ENCODE data around the gene CLEC6A.
"Not testable (repeated sequence)": the region's sequence is repeated elsewhere in the genome, so short reads cannot be mapped to it uniquely, and the experiment has no call there.

The CLEC6A gene

GRCh38 chr12:8496074-8496473, 40.3 kb downstream of the CLEC6A start:
- not testable (repeated sequence) for DNase-seq

GRCh38 chr12:8499616-8500015, 43.9 kb downstream of the CLEC6A start:
- no peak for DNase-seq

GRCh38 chr12:8501720-8502119, 46.0 kb downstream of the CLEC6A start:
- DNase-seq, result no peak

- no peak for DNase-seq
Measured at GRCh38 chr12:8504351-8504750, 48.6 kb downstream of the CLEC6A start.

- DNase-seq, result no peak
Measured at GRCh38 chr12:8507596-8507995, 51.8 kb downstream of the CLEC6A start.

GRCh38 chr12:8508223-8508622, 52.5 kb downstream of the CLEC6A start:
- no peak for DNase-seq

GRCh38 chr12:8508910-8509841, 53.4 kb downstream of the CLEC6A start:
- no peak for DNase-seq

- DNase-seq, result no peak
Measured at GRCh38 chr12:8513256-8513655, 57.5 kb downstream of the CLEC6A start, which contains the start of gene CLEC4D. Gene CLEC4D, plus strand, starts transcription at chr12:8513503. Its CDS starts 230 bp downstream, at chr12:8513733.

GRCh38 chr12:8517971-8518370, 62.2 kb downstream of the CLEC6A start:
- DNase-seq, result no peak

GRCh38 chr12:8519171-8519570, 63.4 kb downstream of the CLEC6A start:
- no peak for DNase-seq

GRCh38 chr12:8527250-8528130, 71.7 kb downstream of the CLEC6A start:
- no peak for DNase-seq

Measured in NCI-H187 (cell line).